GM19395 (cell line): ENCODE results near the gene DR1.
"Not testable (repeated sequence)": the region's sequence is repeated elsewhere in the genome, so short reads cannot be mapped to it uniquely, and the experiment has no call there.

Source experiments
- ATAC-seq: cut with Tn5 transposase; IDR thresholded peaks from one replicate; pipeline ENCODE4 v1.9.1; 2021; ENCODE audit warnings: mild to moderate bottlenecking, moderate library complexity; ENCODE audit not compliant: unreplicated experiment

DR1 gene

DNA sequence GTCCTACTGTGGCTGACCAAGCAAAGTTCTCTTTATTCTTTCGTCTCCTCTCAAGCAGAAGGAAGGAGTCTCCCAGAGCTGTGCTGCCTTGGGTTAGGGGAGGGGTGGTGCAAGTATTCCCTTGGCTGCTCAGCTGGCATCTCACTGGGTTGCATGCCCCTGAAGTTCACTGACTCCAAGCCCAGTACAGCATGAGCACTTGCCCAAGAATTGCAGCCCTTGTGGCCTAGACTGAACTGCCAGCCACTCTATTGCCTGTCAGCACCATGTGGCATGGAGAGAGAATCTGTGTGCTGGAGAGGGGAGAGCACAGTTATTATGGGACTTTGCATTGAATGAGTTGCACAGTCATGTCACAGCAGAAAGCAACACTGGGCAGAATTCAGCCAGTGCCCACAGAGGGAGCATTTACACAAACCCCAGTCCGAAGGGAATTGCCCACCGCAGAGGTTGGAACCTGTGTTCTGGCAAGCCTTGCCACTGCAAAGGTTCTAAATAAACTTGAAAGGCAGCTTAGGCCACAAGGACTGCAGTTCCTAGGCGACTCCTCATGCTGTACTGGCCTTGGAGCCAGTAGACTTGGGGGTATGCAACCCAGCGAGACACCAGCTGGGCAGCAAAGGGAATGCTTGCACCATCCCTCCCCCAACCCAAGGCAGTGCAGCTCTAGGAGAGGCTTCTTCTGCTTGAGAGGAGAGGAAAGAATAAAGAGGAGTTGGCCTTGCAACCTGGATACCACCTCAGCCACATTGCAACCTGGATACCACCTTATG is 28.8 kb downstream of the DR1 start:
- ATAC-seq, result no peak

DNA sequence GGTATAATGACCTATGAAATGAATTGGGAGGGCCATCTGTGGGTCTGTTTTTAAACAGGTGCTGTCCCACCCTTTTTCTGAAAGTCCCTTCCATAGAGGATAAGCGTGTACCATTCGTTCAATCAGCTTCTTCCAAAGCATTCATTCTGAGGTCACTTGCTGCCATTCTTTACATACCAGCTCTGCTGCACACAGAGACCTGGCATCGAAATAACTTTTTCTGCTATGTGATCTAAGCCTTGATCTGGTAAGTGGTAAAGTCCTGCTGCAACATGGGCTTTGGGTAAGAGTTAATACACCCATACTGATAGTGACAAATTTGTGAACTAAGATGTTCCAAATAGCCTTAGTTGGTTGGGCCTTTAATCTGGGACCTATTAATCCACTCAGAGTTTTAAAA is 38.9 kb downstream of the DR1 start:
- ATAC-seq, result no peak

DNA sequence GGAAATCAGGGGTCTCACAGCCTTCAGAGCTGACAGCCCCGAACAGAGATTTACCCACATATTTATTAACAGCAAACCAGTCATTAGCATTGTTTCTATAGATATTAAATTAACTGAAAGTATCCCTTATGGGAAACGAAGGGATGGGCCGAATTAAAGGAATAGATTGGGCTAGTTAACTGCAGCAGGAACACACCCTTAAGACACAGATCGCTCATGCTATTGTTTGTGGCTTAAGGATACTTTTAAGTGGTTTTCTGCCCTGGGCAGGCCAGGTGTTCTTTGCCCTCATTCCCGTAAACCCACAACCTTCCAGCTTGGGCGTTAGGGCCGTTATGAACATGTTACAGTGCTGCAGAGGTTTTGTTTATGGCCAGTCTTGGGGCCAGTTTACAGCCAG is 40.6 kb downstream of the DR1 start:
- ATAC-seq, result not testable (repeated sequence)

DNA sequence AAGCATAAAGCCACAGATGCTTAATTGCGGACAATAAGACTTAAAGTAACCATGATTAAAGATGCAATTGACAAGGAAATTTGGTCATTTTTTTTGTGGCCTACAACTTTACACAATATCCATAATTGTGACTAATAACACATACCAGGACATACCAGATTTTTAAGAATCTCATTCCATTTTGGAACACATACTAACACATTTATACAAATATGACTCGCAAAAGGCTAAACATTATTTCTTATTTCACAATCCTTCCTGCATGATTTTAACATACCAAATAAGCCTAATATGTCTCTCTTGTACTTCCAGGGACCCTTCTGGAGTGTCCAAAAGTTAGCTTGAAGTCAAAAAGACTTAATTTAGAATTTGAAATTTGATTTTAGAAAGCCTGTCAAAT is 48.8 kb downstream of the DR1 start:
- ATAC-seq, result no peak

DNA sequence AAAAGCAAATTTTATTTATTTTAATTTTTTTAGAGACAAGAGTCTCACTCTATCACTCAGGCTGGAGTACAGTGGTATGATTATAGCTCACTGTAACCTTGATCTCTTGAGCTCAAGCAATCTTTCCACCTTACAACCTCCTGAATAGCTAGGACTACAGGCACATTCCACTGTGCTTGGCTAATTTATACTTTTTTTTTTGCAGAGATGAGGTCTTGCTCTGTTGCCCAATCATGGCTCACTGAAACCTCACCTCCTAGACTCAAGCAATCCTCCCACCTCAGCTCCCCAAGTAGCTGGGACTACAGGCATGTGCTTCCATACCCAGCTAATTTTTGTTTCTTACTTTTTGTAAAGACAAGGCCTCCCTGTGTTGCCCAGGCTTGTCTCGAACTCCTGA is 49.5 kb downstream of the DR1 start:
- ATAC-seq, result no peak

DNA sequence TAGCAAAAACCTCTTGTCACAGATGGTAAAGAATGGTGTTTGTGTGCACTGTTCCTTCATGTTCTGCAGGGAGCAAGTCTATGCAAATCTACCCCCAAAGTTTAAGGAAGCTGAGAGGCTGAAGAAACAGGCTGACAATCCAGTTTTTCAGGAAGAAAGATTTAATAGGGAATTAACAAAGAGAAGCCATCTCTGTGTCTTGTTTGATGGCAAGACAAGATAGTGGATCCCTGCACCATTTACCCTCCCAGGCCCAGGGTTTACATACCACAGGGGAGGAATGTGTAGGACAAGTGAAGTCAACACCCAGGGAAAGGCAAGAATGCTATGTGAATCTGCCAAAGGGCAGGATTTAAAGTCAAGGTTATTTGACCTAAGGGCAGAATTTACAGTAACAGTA is 54.1 kb downstream of the DR1 start:
- ATAC-seq, result no peak

DNA sequence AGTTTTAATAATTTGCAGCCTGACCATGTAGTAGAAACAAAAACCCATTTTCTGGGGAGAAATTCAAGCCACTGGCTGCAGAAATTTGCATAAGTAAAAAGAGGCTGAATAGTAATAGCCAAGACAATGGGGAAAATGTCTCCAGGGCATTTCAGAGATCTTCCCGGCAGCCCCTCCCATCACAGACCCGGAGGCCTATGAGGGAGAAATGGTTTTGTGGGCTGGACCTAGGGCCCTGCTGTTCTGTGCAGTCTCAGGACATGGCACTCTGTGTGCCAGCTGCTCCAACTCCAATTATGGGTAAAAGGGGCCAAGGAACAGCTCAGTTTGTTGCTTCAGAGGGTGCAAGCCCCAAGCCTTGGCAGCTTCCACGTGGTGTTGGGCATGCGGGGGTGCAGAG is 62.5 kb downstream of the DR1 start:
- ATAC-seq, result no peak

DNA sequence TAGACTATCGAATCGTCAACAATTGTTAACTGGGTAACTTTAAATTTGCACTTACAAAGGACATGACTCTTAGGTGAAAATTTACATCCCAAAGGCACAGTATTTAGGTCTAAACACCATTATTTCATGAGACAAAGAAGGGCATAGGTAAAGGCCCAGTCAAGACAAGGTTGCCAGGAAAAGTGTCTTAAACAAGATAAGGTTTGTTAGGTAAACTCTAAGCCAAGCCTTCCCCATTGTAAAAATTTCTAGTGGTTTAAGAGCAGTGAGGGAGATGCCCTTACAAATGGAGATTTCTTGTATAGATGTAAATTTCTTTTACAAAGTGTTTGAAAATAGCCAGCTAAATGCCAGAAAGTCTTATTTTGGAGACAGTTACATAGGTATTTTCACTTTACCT is 65.3 kb downstream of the DR1 start:
- ATAC-seq, result no peak

DNA sequence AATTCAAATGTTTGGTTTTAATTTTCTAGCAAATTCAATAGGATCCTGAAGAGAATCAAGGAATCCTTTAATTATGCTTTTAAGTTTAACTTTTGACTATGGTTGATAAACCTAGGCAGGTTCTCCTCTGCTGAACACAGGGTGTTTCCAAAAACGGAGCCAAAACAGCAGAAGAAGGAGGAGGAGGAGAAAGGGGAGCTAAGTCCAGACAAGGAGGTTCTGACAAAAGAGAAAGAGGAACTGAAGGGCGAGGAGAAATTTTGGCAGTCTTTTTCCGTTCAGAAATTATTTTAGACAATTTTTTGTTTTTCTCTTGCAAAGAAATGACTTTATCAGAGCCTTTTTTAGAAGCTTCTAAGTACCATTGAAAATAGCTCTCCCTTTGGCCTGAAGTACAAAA is 69.0 kb downstream of the DR1 start:
- ATAC-seq, result no peak

DNA sequence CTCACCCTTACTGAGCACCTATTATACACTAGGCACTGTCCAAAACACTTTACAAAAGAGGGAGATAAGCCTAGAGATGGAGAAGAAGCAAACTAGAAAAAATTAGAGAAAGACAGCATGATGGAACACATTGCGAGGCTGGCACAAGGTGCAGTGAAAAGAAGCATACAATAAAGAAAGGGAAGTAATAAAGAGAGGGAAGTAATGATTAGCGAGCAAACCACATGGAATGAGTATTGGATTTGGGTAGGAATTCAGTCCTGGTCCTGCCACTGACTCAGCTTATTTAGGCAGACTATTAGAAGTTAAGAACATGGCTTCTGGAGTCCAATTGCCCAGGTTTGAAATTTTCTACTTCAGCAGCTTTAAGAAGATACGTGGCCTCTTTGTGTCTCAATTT is 69.6 kb downstream of the DR1 start:
- ATAC-seq, result no peak

DNA sequence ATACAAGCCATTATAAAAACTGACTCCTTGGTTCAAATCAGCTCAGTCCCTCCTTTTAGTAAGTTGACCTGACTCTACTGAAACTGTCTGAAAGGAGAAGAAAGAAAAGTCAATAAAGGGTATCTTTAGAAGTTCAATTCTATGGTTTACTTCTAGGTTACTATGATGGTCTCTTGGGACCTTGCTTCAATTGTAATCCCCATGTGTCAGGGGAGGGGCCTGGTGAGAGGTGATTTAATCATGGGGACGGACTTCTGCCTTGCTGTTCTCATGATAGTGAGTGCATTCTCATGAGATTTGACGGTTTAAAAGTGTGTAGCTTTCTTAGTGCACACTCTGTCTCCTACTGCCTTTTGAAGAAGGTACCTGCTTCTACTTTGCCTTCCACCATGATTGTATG is 70.5 kb downstream of the DR1 start:
- ATAC-seq, result no peak
